A549 (cell line): ENCODE measurements around the gene TMEM240. TPM values are rescaled to one million over a fixed set of nuclear protein-coding genes. Genes with fewer than 3 reads are reported as not detected.

Source experiments
- ATAC-seq, 2 experiments: fragments of 200-7000 bp in 1 of 2; fragments of >200 bp in 1 of 2; cut with Nextera tagmentation in 1 of 2; cut with Tn5 transposase in 1 of 2; 3 replicates each; pipeline versions ENCODE4 v1.8.0 to v1.9.1; 2018 to 2020; ENCODE audit warnings: mild to moderate bottlenecking in 1 of 2, moderate library complexity in 1 of 2
- CTCF ChIA-PET: fragments of 300-600 bp; sonication (Branson Sonifier 250); formaldehyde crosslinking; extraction: SDS; loops from one replicate; lab custom pipeline; 2021; ENCODE audit warnings: antibody characterized with exemption, inconsistent platforms; lab: Yijun Ruan, JAX
- POLR2A ChIA-PET: fragments of 350-600 bp; formaldehyde crosslinking; extraction: SDS; loops from one replicate; lab custom pipeline; 2021; ENCODE audit warnings: antibody characterized with exemption, inconsistent platforms; lab: Yijun Ruan, JAX
- DNase-seq, 2 experiments: peaks; one replicate each; pipeline versions ENCODE4 v3.0.0 to v3.0.0-alpha.2; 2011 to 2016; ENCODE audit warnings: low read depth in 1 of 2, low spot score in 1 of 2
- FAIRE-seq: peaks from 2 replicates; lab custom pipeline; 2011; peaks lifted over from hg19 to GRCh38; lab: Jason Lieb, UNC
- H3K27ac ChIP-seq, 2 experiments: fragments of >200 bp; sonication (Bioruptor Twin); formaldehyde crosslinking; 3 replicates each; pipeline ENCODE4 v1.5.1; 2016 to 2017
- H3K4me1 ChIP-seq: fragments of >200 bp; sonication (Bioruptor Twin); formaldehyde crosslinking; 3 replicates; pipeline ENCODE4 v1.6.1; 2016
- H3K4me2 ChIP-seq: fragments of >200 bp; sonication (Bioruptor Twin); formaldehyde crosslinking; 3 replicates; pipeline ENCODE4 v1.6.1; 2016
- H3K4me3 ChIP-seq: fragments of >200 bp; sonication (Bioruptor Twin); formaldehyde crosslinking; 3 replicates; pipeline ENCODE4 v1.5.1; 2016
- H3K9me3 ChIP-seq: fragments of >200 bp; sonication (Bioruptor Twin); formaldehyde crosslinking; 3 replicates; pipeline ENCODE4 v1.6.1; 2016
- CHD4 ChIP-seq: fragments of 200-600 bp; sonication (generic); IDR thresholded peaks from 2 replicates; pipeline ENCODE4 v1.6.1; 2016; ENCODE audit warnings: antibody characterized with exemption, mild to moderate bottlenecking, borderline replicate concordance
- GATA3 ChIP-seq: IDR thresholded peaks from 2 replicates; pipeline ENCODE4 v1.6.1; 2012; ENCODE audit warnings: borderline replicate concordance
- HDAC2 ChIP-seq: fragments of 200-600 bp; sonication (generic); IDR thresholded peaks from 2 replicates; pipeline ENCODE4 v1.6.1; 2016
- HOXB13 ChIP-seq: fragments of 250-450 bp; sonication (Bioruptor Pico); IDR thresholded peaks from 2 replicates; pipeline ENCODE4 v1.5.0; 2020; ENCODE audit warnings: low read depth, mild to moderate bottlenecking, moderate library complexity
- JUN ChIP-seq, 2 experiments: fragments of >200 bp; sonication (Bioruptor Twin); formaldehyde crosslinking; IDR thresholded peaks; 2 replicates in 1 of 2; 3 replicates in 1 of 2; pipeline ENCODE4 v1.6.1; 2016 to 2017
- KDM5A ChIP-seq: fragments of 200-600 bp; sonication (generic); IDR thresholded peaks from 2 replicates; pipeline ENCODE4 v1.6.1; 2016; ENCODE audit warnings: antibody characterized with exemption, mild to moderate bottlenecking
- NR3C1 ChIP-seq: fragments of >200 bp; sonication (Bioruptor Twin); formaldehyde crosslinking; IDR thresholded peaks from 3 replicates; pipeline ENCODE4 v1.6.1; 2017
- PBX3 ChIP-seq: IDR thresholded peaks from 2 replicates; pipeline ENCODE4 v1.6.1; 2012
- RAD21 ChIP-seq, 2 experiments: fragments of >200 bp in 1 of 2; sonication (Bioruptor Twin) in 1 of 2; formaldehyde crosslinking in 1 of 2; IDR thresholded peaks in 1 of 2; conservative IDR thresholded peaks in 1 of 2; 2 replicates in 1 of 2; 3 replicates in 1 of 2; pipeline ENCODE4 v1.6.1; 2012 to 2018; ENCODE audit warnings: inconsistent platforms in 1 of 2
- RARB ChIP-seq: fragments of 250-450 bp; sonication (Bioruptor Pico); IDR thresholded peaks from 2 replicates; pipeline ENCODE4 v1.8.0; 2021; ENCODE audit warnings: mild to moderate bottlenecking, moderate library complexity
- REST ChIP-seq: fragments of 200-600 bp; sonication (generic); IDR thresholded peaks from 2 replicates; pipeline ENCODE4 v1.6.1; 2016; ENCODE audit warnings: antibody characterized with exemption, mild to moderate bottlenecking, moderate library complexity
- RFX5 ChIP-seq: fragments of 450-650 bp; IDR thresholded peaks from 2 replicates; pipeline ENCODE4 v1.7.1; 2014; ENCODE audit warnings: antibody characterized with exemption, mild to moderate bottlenecking, moderate library complexity
- RNF2 ChIP-seq: fragments of 200-600 bp; sonication (generic); IDR thresholded peaks from 2 replicates; pipeline ENCODE4 v1.6.1; 2016; ENCODE audit warnings: low read depth, mild to moderate bottlenecking, antibody characterized with exemption, moderate library complexity, borderline replicate concordance
- SMC3 ChIP-seq: fragments of >200 bp; sonication (Bioruptor Twin); formaldehyde crosslinking; IDR thresholded peaks from 3 replicates; pipeline ENCODE4 v1.6.1; 2018; ENCODE audit warnings: inconsistent platforms
- SREBF2 ChIP-seq: fragments of 450-650 bp; IDR thresholded peaks from 2 replicates; pipeline ENCODE4 v1.6.1; 2014; ENCODE audit warnings: mild to moderate bottlenecking, moderate library complexity
- TFCP2L1 ChIP-seq: fragments of 250-450 bp; sonication (Bioruptor Pico); IDR thresholded peaks from 2 replicates; pipeline ENCODE4 v1.5.0; 2021; ENCODE audit warnings: mild to moderate bottlenecking
- ZC3H11A ChIP-seq: fragments of 450-650 bp; IDR thresholded peaks from 2 replicates; pipeline ENCODE4 v1.6.1; 2014; ENCODE audit warnings: antibody characterized with exemption, mild to moderate bottlenecking
- ZFP36 ChIP-seq: fragments of 450-650 bp; IDR thresholded peaks from 2 replicates; pipeline ENCODE4 v1.6.1; 2014; ENCODE audit warnings: borderline replicate concordance; ENCODE audit not compliant: partially characterized antibody
- ZNF302 ChIP-seq: fragments of 250-450 bp; sonication (Bioruptor Pico); IDR thresholded peaks from 2 replicates; pipeline ENCODE4 v1.9.0; 2021; ENCODE audit warnings: inconsistent platforms, mild to moderate bottlenecking, moderate library complexity
- WGBS: methylation state at CpG from one replicate; pipeline ENCODE4 v1.1.6; 2017; ENCODE audit errors: missing lambda C conversion rate; 5-methylcytosine and 5-hydroxymethylcytosine counted together
- polyA plus RNA-seq, 4 experiments: library from polyadenylated mRNA; depleted of rRNA in 3 of 4; stranded (reverse); fragments of >200 nt; fragmentation: RNase III in 1 of 4; extraction: RNeasy Plus Mini Kit Qiagen cat#74134 plus additional on column Dnase treatment in 1 of 4; gene quantifications; 2 replicates in 3 of 4; 3 replicates in 1 of 4; pipeline ENCODE4 v1.2.3, GENCODE V29; 2011 to 2017
- TF ChIP-seq, protein P1 (sequence below): IDR thresholded peaks from 2 replicates; pipeline ENCODE4 v1.6.1; 2012

TMEM240 gene
- polyA plus RNA-seq, 2 of the 4 experiments (the other 2 are of a cell fraction) = 0.14 to 1.1 TPM

DNA sequence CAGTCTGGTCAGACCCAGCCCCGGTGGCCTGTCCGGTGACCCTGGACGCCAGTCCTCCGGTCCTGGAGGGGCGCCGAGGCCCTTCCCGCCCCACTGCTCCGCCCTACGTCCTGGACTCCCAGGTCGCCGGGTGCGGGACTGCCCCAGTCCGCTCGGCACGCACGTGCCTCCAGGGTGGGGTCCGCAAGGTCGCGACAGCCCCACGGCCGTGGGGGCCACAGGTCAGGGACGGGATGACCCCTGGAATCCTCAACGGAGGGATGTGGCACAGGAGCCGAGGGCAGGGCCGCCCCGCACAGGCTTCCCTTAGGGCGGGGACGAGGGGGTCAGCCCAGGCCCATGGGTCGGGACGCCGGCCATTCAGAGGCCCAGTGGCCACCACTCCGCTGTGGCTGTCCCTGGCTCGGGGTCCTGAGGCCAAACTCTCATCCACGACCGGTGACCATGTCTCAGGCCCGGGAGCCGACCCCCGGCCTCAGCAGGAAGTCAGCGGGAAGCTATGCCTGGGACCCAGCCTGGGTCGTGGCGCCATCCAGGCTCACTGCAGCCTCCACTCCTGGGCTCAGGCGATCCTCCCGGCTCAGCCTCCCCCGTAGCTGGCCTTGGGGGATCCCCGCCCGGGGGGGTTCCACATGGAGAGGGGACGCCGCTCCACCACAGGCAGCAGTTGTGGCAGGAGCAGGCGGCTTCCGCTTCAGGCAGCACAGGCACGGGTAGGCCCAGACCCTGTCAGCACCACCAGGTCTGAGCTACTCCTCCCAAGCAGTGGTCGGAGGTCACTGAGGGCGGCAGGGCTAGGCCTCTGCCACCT is 599 bp upstream of the TMEM240 start:
- no peaks in the 10 kb centered on the region for H3K9me3 ChIP-seq
- TF ChIP-seq HOXB13 (CRISPR knock-in tag) = no peak
- TF ChIP-seq REST = no peak
- TF ChIP-seq HDAC2 = no peak
- TF ChIP-seq RFX5 = no peak
- no peak for TF ChIP-seq SMC3
- no peak for TF ChIP-seq KDM5A
- no peak for FAIRE-seq
- H3K4me2 ChIP-seq = no peak overlapping the region
- WGBS = 96% methylated on average over 15 of the region's 53 CpGs
- POLR2A ChIA-PET = no interaction called here
- H3K4me1 ChIP-seq = no peaks in the 10 kb centered on the region
- CTCF ChIA-PET = interaction anchor here (2.0 kb wide), 1 partner anchor 10 kb away, joined by 10 read pairs; no protein-coding TSS in a partner anchor
- H3K4me3 ChIP-seq = no peak overlapping the region
- H3K27ac ChIP-seq = no peak overlapping the region
- no peak for DNase-seq
- ATAC-seq = no peak

GRCh38 chr1:1539310-1540089 is 924 bp downstream of the TMEM240 start:
- Histone ChIP-seq H3K4me2 (no peak overlapping the region), H3K9me3 (no peaks in the 10 kb centered on the region), H3K4me3 (no peak overlapping the region), H3K4me1 (no peaks in the 10 kb centered on the region)
- DNase-seq (no peak), FAIRE-seq (no peak)
- 97% methylated on average over 12 of the region's 66 CpGs for WGBS
- TF ChIP-seq NR3C1 = no peak
- no peak for TF ChIP-seq HDAC2
- TF ChIP-seq ZC3H11A = no peak
- TF ChIP-seq, protein P1, sequence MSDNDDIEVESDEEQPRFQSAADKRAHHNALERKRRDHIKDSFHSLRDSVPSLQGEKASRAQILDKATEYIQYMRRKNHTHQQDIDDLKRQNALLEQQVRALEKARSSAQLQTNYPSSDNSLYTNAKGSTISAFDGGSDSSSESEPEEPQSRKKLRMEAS = no peak
- TF ChIP-seq TFCP2L1 (CRISPR knock-in tag) = no peak
- TF ChIP-seq ZFP36 = no peak
- no peak for TF ChIP-seq ZNF302 (CRISPR knock-in tag)
- no peak for TF ChIP-seq CHD4
- TF ChIP-seq, all 56 proteins: peak for 0
- no peak for ATAC-seq
- ChIA-PET CTCF (no interaction called here), POLR2A (no interaction called here)
- no peak overlapping the region for H3K27ac ChIP-seq

DNA sequence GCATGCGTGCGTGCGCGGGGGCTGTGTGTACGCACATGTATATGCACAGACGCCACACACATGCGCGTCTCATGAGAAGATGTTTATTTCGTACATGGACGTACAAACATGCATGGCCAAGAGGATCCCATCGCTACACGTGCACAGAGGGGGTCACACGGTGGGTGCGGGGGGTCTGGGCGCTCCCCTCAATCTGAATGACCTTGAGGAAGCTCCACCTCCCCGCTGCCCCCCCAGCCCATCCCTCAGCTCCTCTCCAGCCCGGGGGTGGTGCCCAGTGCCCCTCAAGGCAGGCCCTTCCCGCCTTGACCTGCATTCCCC is 1.5 kb downstream of the TMEM240 start:
- WGBS = 94% methylated on average over 17 of the region's 18 CpGs
- DNase-seq = no peak
- Histone ChIP-seq H3K4me2 (no peak overlapping the region), H3K4me1 (no peaks in the 10 kb centered on the region), H3K27ac (no peak overlapping the region), H3K4me3 (no peak overlapping the region), H3K9me3 (no peaks in the 10 kb centered on the region)
- ATAC-seq = no peak
- no peak for FAIRE-seq
- TF ChIP-seq SREBF2 = no peak
- TF ChIP-seq GATA3 = no peak
- ChIA-PET CTCF (no interaction called here), POLR2A (no interaction called here)

- no peaks in the 10 kb centered on the region for H3K4me1 ChIP-seq
- no peak overlapping the region for H3K4me2 ChIP-seq
- ChIA-PET POLR2A (no interaction called here), CTCF (no interaction called here)
- no peak overlapping the region for H3K27ac ChIP-seq
- FAIRE-seq (no peak), ATAC-seq (no peak), DNase-seq (no peak)
- TF ChIP-seq RFX5 (no peak), RARB (CRISPR knock-in tag) (no peak), PBX3 (no peak), JUN (IDR thresholded peaks at IDR 0.05) (no peak), HOXB13 (CRISPR knock-in tag) (no peak), RNF2 (no peak), RAD21 (conservative IDR thresholded peaks at IDR 0.05 in 1 of 2, IDR thresholded peaks at IDR 0.05 in 1 of 2) (no peak)
- WGBS = 91% methylated on average over 20 of the region's 23 CpGs
- no peaks in the 10 kb centered on the region for H3K9me3 ChIP-seq
- no peak overlapping the region for H3K4me3 ChIP-seq
Observed at GRCh38 chr1:1538334-1538733, 2.1 kb downstream of the TMEM240 start.
